Measurements from ENCODE around the gene ALDH3A1. TPM values are rescaled to one million over a fixed set of nuclear protein-coding genes. Genes with fewer than 3 reads are reported as not detected.

ALDH3A1 gene
- total and polyA plus RNA-seq, 10 of the 15 experiments (the other 5 are each of a cell fraction or from before 2014, with no cell fraction given): 0.20 TPM; not detected in 9

DNA sequence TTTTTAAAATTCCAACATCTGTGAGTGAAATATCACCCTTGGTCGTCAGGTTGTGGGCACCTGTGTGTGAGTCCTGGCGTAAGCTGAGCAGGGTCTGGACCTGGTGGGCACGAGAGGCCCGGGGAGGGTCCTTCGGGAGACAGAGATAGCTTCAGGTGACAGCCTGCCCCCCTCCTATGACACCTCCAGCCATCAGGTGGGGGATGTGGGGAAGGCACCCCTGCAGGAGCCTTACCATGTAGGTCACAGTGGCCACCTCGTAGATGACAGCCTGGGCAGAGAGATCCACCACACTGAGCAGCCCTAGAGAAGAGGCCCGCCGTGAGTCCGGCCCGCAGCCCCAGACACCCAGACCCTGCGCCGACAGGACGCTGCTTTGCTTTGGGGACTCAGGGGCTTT, 42.9 kb downstream of the ALDH3A1 start:
- DNase-seq (ENCODE audit: low read depth, low spot score) (no peak), ATAC-seq (no peak), FAIRE-seq (no peak)
- POLR2A ChIA-PET: no interaction called here
- H3K4me2 ChIP-seq (ENCODE audit: control insufficient read depth, insufficient read depth): no peak overlapping the region
- H2AFZ ChIP-seq (ENCODE audit: control insufficient read depth, low read depth, low read length): no peak overlapping the region
- BruUV-seq (replicated peaks): no TSS peak
- no peaks in the 10 kb centered on the region for H3K9me3 ChIP-seq (replicated peaks; ENCODE audit: control insufficient read depth, insufficient read depth, low read length)
- RAD21 ChIA-PET (ENCODE audit: unreplicated experiment): no interaction called here
- H3K4me1 ChIP-seq (ENCODE audit: control insufficient read depth, insufficient read depth, low read length): no peaks in the 10 kb centered on the region
- H3K79me2 ChIP-seq (ENCODE audit: control insufficient read depth, insufficient read depth, low read length): no peaks in the 10 kb centered on the region
- no peaks in the 10 kb centered on the region for H3K36me3 ChIP-seq (ENCODE audit: control insufficient read depth in 2 of 2, insufficient read depth in 2 of 2, low read length in 1 of 2)
- CTCF ChIA-PET: no interaction called here
- no peaks in the 10 kb centered on the region for H4K20me1 ChIP-seq (ENCODE audit: control insufficient read depth, insufficient read depth)
- H3K4me3 ChIP-seq: no peak overlapping the region
- intact Hi-C loops (cut with micrococcal nuclease; ENCODE audit: unreplicated experiment) (no loop called here), in situ Hi-C loops (cut with MboI) (no loop called here)
- H3K27ac ChIP-seq (ENCODE audit: control insufficient read depth, insufficient read depth): no peak overlapping the region
- H3K9ac ChIP-seq (ENCODE audit: control insufficient read depth, insufficient read depth, low read length): no peak overlapping the region
- no peaks in the 10 kb centered on the region for H3K27me3 ChIP-seq (replicated peaks in 1 of 2; ENCODE audit: control insufficient read depth in 2 of 2, insufficient read depth in 2 of 2, low read length in 1 of 2)
- WGBS (ENCODE audit: insufficient coverage, insufficient replicate concordance, low lambda C conversion rate, missing lambda C conversion rate): 59% methylated on average over 13 of the region's 13 CpGs
- TF ChIP-seq MTA2 (IDR thresholded peaks at IDR 0.05; ENCODE audit: low read depth) (no peak), RUNX3 (IDR thresholded peaks at IDR 0.05; ENCODE audit: low read length) (no peak), STAT3 (IDR thresholded peaks at IDR 0.05; ENCODE audit: low read depth, low read length) (no peak), NR2C2 (IDR thresholded peaks at IDR 0.05; ENCODE audit: borderline replicate concordance, control insufficient read depth, insufficient read length, low read depth) (no peak), RCOR1 (conservative IDR thresholded peaks at IDR 0.05; ENCODE audit: low read depth, low read length) (no peak), STAT1 (conservative IDR thresholded peaks at IDR 0.05) (no peak), SMARCA5 (IDR thresholded peaks at IDR 0.05) (no peak), BHLHE40 (IDR thresholded peaks at IDR 0.05; ENCODE audit: borderline replicate concordance in 1 of 2, low read depth in 2 of 2, low read length in 1 of 2) (no peak)
- TF ChIP-seq, protein P1, sequence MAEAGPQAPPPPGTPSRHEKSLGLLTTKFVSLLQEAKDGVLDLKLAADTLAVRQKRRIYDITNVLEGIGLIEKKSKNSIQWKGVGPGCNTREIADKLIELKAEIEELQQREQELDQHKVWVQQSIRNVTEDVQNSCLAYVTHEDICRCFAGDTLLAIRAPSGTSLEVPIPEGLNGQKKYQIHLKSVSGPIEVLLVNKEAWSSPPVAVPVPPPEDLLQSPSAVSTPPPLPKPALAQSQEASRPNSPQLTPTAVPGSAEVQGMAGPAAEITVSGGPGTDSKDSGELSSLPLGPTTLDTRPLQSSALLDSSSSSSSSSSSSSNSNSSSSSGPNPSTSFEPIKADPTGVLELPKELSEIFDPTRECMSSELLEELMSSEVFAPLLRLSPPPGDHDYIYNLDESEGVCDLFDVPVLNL (IDR thresholded peaks at IDR 0.05; ENCODE audit: low read depth, low read length): no peak
- SMC1A ChIA-PET (ENCODE audit: uncharacterized antibody, unreplicated experiment): no interaction called here

Data from GM12878 (cell line).